Ammon's horn (tissue), 1 donor: ENCODE results near the gene ERBB2.

ENCODE experiments used
- DNase-seq: peaks from one replicate; pipeline ENCODE4 v3.0.0-alpha.2; 2016; ENCODE audit warnings: low spot score

The ERBB2 gene

GRCh38 chr17:39665642-39666224 is 34.1 kb upstream of the ERBB2 start:
- no peak for DNase-seq

GRCh38 chr17:39666231-39666600 is 33.6 kb upstream of the ERBB2 start:
- DNase-seq, result no peak

GRCh38 chr17:39666601-39667261 is 33.1 kb upstream of the ERBB2 start:
- DNase-seq, result peak; percentile 70

GRCh38 chr17:39667262-39667944 is 32.5 kb upstream of the ERBB2 start:
- no peak for DNase-seq

GRCh38 chr17:39667945-39668924 is 31.6 kb upstream of the ERBB2 start, which contains the start of gene PNMT:
Gene PNMT, plus strand, starts transcription at chr17:39668453. Its CDS starts 23 bp downstream, at chr17:39668476.
- peak; percentile 58 for DNase-seq

GRCh38 chr17:39669897-39670735 is 29.7 kb upstream of the ERBB2 start:
- DNase-seq, result no peak

GRCh38 chr17:39670746-39671145 is 29.1 kb upstream of the ERBB2 start:
- DNase-seq, result no peak

GRCh38 chr17:39671651-39672521 is 28.0 kb upstream of the ERBB2 start:
- DNase-seq, result peak; percentile 60

GRCh38 chr17:39672522-39673334 is 27.1 kb upstream of the ERBB2 start:
- no peak for DNase-seq

- DNase-seq, result no peak
Measured at GRCh38 chr17:39673335-39674081, 26.4 kb upstream of the ERBB2 start.

- no peak for DNase-seq
Measured at GRCh38 chr17:39674179-39674578, 25.7 kb upstream of the ERBB2 start.

- DNase-seq, result no peak
Measured at GRCh38 chr17:39674702-39675389, 25.0 kb upstream of the ERBB2 start.

- no peak for DNase-seq
Measured at GRCh38 chr17:39675390-39676082, 24.3 kb upstream of the ERBB2 start.

GRCh38 chr17:39676198-39676819 is 23.6 kb upstream of the ERBB2 start:
- DNase-seq, result peak; percentile 54

- no peak for DNase-seq
Measured at GRCh38 chr17:39677072-39677471, 22.8 kb upstream of the ERBB2 start.

GRCh38 chr17:39677542-39678339 is 22.1 kb upstream of the ERBB2 start:
- DNase-seq, result no peak
